Measurements from ENCODE around the gene PDZRN4.

The PDZRN4 gene

DNA sequence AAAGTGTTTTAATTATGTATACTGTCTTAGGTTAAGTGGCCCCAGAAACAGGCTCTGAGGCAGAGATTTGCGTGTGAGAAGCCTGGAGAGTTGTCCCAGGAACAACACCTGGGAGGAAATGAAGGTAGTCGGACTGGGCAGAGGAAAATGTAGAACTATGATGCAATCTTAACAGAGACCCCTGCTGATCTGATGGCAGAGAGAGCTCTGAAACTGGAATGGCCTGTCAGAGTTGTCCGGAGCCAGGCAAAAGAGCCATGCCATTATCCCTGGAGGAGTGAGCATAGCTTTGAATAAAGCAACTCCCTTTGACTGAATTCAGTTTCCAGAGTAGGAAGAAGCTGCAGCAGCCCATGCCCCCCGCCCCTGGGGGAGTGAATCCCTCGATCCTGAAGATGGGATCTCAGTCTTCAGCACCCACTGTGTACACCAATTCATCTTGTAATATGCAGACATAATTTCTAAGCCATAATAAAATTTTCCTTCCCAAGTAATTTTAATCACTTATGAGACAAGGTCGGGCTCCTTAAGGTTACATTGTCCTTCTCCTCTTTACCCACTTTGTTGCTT is 264.8 kb downstream of the PDZRN4 start:
- no peak for DNase-seq

DNA sequence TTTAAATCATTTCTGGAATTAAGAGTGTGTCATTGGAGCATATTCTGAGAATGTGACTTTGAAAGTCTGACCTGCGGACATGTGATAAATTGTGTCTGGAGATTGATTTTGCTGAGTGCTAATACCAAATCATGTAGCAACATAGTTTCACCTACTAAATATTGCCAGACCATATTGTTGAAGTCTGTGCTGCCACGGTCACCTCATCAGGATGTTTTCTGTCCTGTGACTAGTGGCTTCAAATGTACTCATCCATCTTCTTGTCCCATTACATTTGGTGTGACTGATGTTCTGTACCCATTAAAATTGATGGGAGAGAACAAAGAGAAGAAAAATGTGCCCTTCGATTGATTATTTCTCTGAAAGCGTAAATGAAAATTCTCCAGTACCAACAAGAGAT is 265.3 kb downstream of the PDZRN4 start:
- no peak for DNase-seq

DNA sequence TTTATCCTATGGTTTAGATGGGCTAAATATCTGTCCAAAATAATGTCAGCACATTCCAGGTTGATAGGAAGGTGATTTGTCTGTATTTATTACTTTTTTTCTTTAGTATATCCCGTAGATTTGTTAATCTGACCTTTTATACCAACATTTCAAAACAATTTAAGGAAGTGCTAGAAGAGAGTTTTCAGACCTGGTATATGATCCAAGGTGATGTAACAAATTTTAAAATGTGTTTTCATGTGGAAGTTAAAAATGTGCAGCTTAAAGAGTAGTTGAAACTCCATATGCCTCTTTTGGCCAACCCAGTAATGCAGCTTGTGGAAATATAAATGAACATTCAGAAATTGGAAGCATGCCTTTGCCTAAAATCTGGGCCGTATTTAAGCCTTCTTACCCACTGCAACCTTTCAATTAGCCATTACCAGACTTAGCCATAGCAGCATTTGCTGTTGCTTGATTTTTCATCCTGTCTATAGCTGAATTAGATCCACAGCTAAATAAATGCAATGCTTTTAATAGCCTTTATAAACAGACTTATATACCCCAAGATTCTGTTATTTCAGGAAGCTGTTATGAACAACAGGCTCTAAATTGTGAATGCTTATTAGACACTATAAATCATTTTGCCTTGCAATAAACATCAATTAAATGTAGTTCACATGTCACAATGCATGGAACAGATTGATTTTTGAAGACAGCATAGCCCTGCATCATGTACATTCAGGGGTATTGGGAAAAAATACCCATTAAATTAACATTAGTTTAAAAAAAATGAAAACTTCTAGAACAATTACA is 271.2 kb downstream of the PDZRN4 start:
- DNase-seq, result no peak

DNA sequence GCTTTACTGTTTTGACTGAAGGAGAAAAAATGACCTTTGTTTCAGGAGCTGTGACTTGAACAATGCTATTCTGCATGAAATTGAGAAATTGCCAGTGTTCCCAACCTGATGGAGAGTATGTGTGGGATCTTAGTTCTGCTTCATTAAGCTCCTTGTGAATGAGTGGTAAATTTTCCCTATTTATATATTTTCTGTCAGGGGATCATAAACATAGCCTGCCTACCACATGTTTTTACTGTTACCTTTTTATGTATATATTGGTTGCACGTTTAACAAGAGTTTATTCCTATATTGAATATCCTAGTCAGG is 271.7 kb downstream of the PDZRN4 start:
- no peak for DNase-seq

DNA sequence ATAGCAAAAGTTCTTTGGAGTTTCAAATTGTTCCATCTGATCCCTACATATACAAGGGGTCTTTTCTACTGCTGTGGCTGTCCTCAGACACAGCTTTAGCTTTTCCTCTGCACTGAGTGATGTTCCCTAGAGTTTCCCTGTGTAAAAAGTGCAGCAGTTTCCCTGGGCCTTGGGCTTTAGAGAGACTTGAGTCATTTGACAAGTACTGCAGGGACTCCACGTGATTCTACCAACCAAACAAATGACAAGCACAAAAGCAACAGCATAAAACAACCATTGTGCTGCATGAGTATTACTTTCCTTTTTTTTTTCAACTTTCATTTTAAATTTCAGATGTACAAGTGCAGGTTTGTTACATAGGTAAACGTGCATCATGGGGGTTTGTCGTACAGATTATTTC is 272.8 kb downstream of the PDZRN4 start:
- DNase-seq, result peak in 2 of 56 donors; percentile 4 to 18

DNA sequence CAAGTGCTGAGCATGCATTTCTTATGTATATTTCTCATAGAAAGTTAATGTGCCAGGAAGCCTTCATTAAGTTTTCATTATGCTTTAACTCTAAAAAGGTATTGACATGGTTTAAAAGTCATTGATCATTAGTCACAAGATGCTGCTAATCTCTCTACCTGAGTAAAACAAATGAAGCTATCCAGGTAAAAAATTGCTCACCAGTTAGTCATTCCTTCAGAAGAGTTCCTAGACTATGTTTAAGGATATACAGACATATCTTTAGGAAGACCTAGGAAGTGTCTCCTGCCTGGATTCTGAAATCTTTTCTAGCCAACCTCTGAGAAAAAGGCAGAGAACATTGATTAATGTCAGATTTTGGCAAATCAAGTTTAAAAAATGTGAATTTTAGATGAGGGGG is 274.2 kb downstream of the PDZRN4 start:
- no peak for DNase-seq

DNA sequence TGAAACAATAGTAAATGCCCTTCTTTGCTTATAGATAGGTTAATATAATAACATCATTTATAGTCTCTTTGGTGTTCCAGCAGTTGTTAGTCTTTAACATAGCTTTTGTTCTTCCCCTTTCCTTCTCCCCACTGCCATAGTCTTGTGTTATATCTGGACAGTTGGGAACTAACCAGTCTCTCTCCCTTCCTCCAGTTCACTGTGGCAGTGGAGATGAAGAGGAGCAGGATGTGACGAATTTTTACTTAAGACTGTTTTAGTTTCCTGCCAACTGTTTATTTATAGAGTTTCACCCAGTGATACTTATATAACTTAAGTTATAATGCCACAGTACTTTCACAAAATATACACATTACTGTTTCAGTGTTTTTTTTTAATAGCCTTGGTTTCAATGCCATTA is 277.4 kb downstream of the PDZRN4 start:
- no peak for DNase-seq

DNA sequence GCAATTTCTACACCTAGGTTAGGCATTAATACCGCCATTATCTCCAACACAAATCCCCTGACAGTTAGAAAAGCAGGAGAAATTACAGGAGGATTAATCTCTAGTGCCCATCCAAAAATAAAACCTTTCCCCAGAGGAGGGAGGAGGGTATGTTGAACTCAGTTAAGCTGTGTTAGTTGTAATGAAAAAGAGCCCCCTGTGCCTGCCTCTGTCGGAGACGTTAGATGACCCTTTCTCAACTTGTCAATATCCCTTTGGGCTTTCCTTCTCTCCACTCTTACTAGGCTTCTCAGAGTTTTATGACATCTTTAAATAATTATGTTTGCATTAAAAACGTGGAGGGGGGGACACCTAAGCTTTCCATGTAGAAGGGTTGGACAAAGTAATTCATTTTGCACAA is 278.2 kb downstream of the PDZRN4 start:
- DNase-seq, result no peak

DNA sequence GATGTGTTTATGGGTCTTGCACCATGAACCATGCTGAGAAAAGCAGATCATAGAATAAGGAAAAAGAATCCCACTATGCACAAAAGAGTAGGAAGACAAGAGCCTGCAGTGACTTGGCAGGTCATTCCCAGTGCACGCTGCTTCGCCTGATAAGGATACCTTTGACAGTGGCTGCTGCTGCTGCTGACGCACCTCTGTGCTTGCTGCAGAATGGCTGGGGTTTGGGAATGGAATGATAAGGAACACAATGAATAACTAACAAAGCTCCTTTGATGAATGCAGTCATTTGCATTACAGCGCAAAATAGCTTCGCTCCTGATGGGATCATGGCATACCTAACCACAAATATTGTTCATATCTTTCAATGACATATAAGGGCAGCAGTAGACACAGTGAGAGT is 278.7 kb downstream of the PDZRN4 start:
- DNase-seq, result peak in 2 of 56 donors; percentile 3 to 25

DNA sequence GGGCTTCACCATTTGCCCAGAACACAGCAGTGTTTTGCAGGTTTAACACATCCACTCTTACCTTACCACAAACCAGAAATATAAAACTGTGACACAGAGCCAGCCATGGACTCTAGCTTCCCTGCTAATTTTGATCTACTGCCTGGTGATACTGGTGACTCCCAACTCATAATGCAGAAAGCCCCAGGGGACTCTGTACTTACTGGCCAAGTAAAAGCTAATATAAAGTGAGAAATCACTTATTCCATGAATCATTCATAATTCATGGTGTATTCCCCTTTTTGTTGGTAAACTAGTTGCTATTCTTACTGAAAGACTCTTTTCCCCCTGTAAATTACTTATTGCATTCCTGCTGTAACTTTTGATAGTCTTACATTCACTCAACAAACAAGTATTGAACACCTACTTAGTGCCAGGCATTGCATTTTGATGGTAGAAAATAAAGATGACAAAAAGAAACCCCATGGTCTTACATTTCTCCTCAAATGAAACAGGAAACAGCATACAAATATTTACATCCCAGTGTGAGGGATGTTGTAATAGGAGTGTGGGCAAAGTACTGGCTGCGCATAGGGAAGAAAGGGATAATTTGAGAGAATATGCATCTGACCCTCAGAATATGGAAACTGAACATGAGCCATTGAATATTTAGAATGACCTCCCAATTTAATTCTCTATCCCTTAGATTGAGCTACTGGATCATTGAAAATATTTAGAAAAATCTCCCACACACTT is 279.6 kb downstream of the PDZRN4 start:
- no peak for DNase-seq

DNA sequence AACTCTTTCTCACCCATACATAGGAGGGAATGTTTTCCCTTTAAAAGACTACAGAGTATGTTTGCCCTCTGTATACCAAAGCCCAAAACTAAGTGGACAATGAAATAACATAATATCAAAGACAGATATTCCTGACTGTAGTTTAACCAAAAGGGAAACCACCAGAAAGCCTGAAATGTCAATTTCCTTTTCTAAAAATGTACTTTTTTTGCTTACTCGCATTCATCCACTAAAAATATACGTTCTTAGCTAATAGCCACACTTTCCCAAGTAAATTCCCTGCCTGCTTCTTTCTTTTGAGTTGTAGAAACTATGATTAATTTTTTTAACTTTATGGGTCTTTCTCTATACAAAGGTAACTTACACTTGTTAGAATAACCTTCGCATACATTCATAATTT is 280.2 kb downstream of the PDZRN4 start:
- no peak for DNase-seq

DNA sequence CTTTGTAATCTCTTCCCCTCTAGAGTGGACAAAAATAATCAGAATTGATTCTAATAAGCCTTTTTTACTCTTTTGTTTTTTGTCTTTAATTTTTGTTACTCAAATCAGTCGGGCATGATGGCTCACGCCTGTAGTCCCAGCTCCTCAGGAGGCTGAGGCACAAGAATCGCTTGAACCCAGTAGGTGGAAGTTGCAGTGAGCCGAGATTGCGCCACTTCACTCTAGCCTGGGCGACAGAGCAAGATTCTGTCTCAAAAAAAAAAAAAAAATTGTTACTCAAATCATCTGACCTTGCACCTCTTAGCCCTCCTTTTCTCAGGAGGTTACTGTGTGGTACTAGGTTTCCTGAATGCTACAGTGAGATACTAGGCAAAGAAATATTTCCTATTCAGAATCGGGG is 280.6 kb downstream of the PDZRN4 start:
- DNase-seq, result no peak

DNA sequence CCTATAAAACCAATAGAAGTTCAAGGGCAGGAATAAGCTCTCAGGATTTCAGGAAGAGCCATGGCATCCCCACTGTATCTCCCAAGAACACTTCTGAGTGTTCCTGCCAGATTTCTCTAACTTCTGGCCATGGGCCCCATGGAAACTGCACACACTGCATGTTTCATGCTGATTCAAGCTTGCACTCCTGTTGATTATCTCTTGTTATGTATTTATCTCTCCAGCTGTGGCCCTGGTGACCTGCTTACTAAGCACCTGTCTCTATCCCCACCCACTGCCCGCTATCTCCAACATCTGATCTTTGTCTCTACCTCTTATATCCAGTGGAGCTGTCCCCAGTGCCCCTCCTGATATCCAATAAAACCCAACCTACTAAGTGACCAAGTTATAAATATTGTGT is 285.3 kb downstream of the PDZRN4 start:
- no peak for DNase-seq

DNA sequence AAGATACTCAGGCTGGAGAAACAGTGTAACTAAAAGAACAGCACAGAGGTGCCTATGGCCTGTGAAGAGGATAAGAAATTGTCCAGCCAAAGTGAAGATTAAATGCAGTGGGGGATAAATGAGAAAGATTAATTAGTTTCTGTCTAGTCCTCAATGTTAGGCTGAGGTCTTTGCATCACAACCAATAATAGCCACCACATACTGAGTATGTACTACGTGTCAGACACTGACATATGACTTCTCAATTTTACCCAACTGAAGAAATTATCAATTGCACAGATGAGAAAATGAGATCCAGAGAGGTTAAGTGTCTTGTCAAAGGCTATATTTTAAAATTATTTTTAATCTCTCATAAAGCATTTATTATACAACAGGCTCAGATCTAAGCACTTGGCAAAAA is 285.9 kb downstream of the PDZRN4 start:
- DNase-seq, result no peak

DNA sequence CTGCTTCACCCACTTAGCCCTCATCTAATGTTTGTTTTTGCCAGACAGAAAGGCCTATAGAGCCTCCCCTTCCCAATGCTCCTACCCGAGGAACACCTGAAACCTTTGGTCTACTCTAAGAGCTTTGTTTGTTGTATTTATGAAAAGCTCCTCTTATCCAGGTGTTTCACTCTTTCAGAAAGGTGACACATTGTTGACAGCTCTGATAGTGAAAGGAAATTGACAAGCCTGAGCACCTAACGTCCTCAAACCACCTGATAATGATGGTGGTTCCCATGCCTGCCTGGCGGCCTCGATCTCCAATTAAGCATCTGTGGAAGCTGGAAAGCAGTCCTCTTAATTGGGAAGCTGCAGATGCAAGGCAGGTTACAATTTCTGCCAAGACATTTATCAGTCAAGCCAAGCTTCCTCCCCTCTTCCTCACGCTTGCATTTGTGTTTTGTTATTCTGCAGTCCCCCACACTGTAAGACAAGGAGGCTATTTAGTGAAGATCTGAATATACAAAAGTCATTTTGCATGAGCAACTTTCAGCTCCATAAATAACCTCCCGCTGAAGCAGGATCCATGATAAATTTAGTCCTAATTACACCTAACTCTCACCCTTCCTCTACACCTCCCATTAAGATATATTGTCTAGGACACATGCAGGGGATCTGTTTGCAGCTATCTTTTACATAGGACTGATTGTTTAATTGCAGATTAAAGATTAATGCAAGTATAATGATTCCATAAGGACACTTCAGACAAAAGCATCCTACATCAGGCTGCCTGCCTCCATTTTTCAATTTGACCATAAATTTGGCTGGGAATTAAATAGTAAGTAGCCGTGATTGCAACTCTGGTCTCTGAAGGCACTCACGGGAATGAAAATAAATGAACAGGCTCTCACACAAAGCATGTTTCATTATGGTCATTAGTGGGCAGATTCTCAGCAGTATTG is 288.6 kb downstream of the PDZRN4 start:
- peak in 2 of 56 donors; percentile 0 to 4 for DNase-seq

DNA sequence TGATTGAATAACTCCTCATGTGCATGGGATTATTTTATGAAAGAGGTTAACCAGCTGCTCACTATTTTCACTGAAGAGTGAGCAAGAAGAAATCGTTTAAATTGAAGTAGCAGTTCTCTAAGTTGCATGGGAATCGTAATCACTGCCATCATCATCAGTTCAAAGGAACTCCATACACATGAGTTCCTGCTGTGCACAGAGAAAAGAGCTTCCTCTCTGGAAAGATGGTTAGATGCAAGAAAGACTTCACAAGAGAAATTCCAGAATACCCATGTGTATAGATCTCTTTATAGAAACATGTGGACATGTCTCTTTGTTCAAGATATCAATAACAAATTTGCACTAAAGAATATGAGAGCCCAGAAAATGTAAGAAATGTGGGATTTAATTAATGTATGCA is 291.3 kb downstream of the PDZRN4 start:
- no peak for DNase-seq

DNA sequence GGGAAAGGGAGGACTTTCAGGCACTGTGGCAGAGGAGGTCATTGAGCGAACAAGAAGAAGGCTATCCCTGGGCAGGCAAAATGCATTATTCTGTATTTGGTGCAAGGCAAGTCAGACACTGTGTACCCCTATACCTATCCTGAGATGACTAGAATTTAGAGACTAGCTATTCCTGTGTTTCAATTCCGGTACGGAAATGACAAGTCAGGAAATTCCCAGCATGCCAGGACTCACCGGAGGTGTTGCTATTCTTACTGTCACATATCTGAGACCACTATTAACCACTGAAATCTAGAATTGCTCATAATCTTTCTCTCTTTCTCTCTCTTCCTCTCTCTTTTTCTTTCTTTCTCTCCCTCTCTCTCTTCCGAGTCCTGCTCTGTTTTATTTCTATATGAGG is 297.1 kb downstream of the PDZRN4 start:
- DNase-seq, result no peak

DNA sequence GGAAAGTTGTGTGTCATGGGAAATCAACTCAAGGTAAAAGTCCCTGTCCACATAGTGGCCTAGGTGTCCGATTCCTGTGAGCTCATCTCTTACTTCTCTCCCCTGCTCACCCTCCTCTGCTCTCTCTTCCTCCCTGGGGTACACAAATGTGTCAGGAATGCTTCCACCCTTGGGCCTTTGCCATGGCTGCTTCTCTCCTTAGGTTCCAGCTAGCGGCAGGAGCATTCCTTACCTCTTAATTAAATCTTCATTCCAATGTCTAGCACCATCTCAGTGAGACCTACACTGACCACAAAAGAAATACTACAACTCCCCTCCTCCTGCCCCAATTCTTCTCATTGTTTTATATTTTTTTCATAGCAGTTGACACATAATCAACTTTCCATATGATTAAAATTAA is 298.6 kb downstream of the PDZRN4 start:
- DNase-seq, result no peak

DNA sequence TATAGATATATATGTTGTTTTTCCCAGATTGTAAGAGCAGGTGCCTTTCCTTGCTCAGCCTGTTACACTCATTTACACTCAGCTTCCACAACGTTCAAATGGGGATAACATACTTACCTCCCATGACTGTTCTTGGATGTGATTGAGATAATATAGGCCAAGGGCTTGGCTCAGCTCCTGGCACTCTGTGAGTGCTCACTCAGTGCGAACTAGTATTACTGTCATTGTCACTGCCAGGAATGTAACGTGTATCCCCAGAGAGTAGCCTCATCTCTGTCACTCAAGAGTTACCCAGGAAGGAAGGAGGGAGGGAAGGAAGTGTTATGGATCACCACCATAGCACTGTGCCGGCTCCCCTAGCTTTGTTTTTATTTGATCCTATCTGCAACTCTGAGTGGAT is 307.9 kb downstream of the PDZRN4 start:
- no peak for DNase-seq

DNA sequence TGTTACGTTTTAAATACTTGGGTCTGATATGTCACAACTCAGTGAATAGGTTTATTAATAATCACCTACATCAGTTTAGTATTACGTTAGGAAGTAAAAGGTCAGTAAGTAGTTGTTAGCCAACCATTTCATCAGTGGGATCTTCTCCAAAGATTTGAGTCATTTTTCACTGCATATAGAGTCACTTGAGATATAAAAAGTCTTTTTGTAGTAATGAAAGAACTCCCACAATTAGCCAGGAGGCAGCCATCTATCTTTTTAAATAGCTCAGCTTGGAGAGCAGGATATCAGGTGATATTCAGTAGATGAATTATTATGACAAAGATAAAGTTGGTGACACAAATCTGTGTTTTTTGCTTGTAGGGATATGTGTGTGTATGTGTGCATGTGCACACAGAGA is 309.3 kb downstream of the PDZRN4 start:
- no peak for DNase-seq

DNA sequence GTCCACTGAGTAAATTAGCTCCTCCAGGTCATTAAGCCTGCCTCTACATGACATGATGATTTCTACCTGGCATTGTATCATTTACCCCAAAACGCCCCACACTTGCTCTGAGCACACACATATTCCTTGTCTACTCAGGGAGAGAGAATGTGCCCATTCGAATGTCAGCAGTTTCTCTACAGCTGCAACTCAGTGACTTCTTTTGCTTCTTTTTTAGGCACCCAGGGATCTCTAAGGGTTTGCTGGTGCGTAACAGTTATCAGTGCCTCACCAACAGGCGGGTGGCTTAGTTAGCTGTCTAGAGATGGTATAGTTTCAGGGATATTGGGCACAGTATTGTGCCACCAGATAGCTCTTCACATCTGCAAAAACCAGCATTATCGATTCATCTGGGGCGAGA is 316.9 kb downstream of the PDZRN4 start:
- DNase-seq, result no peak

DNA sequence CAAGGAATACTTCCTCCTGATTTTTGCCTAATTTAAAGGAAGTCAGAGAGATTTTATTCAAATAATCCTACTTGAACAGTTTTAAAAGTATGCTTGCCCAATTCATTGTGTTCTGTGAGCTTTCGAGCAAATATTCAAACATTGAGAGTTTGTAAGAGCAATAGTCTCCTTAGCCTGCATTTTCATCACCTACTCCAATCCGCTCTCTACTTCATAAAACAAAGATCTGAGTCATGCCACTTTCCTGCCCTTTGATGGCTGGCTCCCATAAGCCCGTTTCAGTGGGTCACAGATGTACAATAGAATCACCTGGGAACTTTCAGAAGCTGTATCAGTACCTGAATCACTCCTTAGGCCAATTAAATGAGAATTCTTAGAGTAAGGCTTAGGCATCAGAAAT is 319.2 kb downstream of the PDZRN4 start:
- no peak for DNase-seq

Data from amygdala (tissue), 56 donors.